HepG2 (cell line): ENCODE data around the gene VRK3. TPM values are rescaled to one million over a fixed set of nuclear protein-coding genes. Genes with fewer than 3 reads are reported as not detected.

Experiments used
- ATAC-seq: fragments of 200-7000 bp; cut with Tn5 transposase; 3 replicates; pipeline ENCODE4 v1.9.1; 2020; ENCODE audit warnings: mild to moderate bottlenecking, moderate library complexity
- BruUV-seq: library from RNA; stranded (reverse); fragments of 400-500 nt; replicated peaks from 2 replicates; lab custom pipeline; 2021; lab: Mats Ljungman, UMichigan
- CTCF ChIA-PET: fragments of 300-600 bp; formaldehyde crosslinking; extraction: SDS; loops from one replicate; lab custom pipeline; 2021; ENCODE audit warnings: low total read pairs, inconsistent platforms, low intra/inter-chr PET ratio; lab: Yijun Ruan, JAX
- POLR2A ChIA-PET: fragments of 350-600 bp; sonication (Branson Sonifier 250); formaldehyde crosslinking; loops from one replicate; lab custom pipeline; 2020; ENCODE audit warnings: antibody characterized with exemption, inconsistent platforms; lab: Yijun Ruan, JAX
- DNase-seq: peaks from one replicate; pipeline ENCODE4 v3.0.0-alpha.2; 2015; ENCODE audit warnings: low spot score
- FAIRE-seq: peaks from 3 replicates; lab custom pipeline; 2011; peaks lifted over from hg19 to GRCh38; lab: Jason Lieb, UNC
- H2AFZ ChIP-seq: one replicate; pipeline ENCODE4 v1.6.1; 2011; ENCODE audit warnings: low read length, inconsistent platforms
- H3K27ac ChIP-seq: fragments of 300-600 bp; 3 replicates; pipeline ENCODE4 v1.8.0; 2011; ENCODE audit warnings: mixed run types, mild to moderate bottlenecking, mixed read lengths, low read length, inconsistent platforms; ENCODE audit not compliant: insufficient read depth; ENCODE audit errors: extremely low read length
- H3K27me3 ChIP-seq, 2 experiments: fragments of 200-600 bp in 1 of 2; 2 replicates in 1 of 2; 3 replicates in 1 of 2; pipeline versions ENCODE4 v1.6.0 to v1.8.0; 2011; ENCODE audit warnings: low read length in 2 of 2, mild to moderate bottlenecking in 2 of 2, moderate library complexity in 2 of 2, inconsistent platforms in 1 of 2; ENCODE audit not compliant: insufficient read depth in 2 of 2, control insufficient read depth in 1 of 2
- H3K36me3 ChIP-seq, 2 experiments: fragments of 200-600 bp in 1 of 2; replicated peaks in 1 of 2; 2 replicates in 1 of 2; 3 replicates in 1 of 2; pipeline versions ENCODE4 v1.5.1 to v1.8.0; 2011; ENCODE audit warnings: low read length in 2 of 2, inconsistent platforms in 1 of 2; ENCODE audit not compliant: insufficient read depth in 2 of 2, control insufficient read depth in 1 of 2
- H3K4me1 ChIP-seq: 2 replicates; pipeline ENCODE4 v1.5.1; 2012; ENCODE audit warnings: low read length, inconsistent platforms; ENCODE audit not compliant: insufficient read depth
- H3K4me2 ChIP-seq: 2 replicates; pipeline ENCODE4 v1.6.0; 2011; ENCODE audit warnings: low read depth, low read length, inconsistent platforms
- H3K4me3 ChIP-seq, 3 experiments: fragments of 200-600 bp in 1 of 3; sonication (generic), shearing (Covaris generic) in 1 of 3; replicated peaks in 1 of 3; 2 replicates each; pipeline ENCODE4 v1.5.1; 2011 to 2016; ENCODE audit warnings: low read length in 3 of 3, inconsistent platforms in 2 of 3, low read depth in 2 of 3, mild to moderate bottlenecking in 2 of 3, control low read depth in 1 of 3, mixed read lengths in 1 of 3; ENCODE audit not compliant: insufficient read depth in 1 of 3
- H3K79me2 ChIP-seq: one replicate; pipeline ENCODE4 v1.6.1; 2011; ENCODE audit warnings: low read length, inconsistent platforms; ENCODE audit not compliant: insufficient read depth
- H3K9ac ChIP-seq: 2 replicates; pipeline ENCODE4 v1.6.0; 2011; ENCODE audit warnings: mild to moderate bottlenecking, low read depth, low read length, inconsistent platforms; ENCODE audit not compliant: insufficient read depth
- H3K9me3 ChIP-seq: 2 replicates; pipeline ENCODE4 v1.5.1; 2012; ENCODE audit warnings: mild to moderate bottlenecking, low read length
- H4K20me1 ChIP-seq: 2 replicates; pipeline ENCODE4 v1.6.0; 2011; ENCODE audit warnings: inconsistent platforms, mild to moderate bottlenecking, low read length, moderate library complexity; ENCODE audit not compliant: insufficient read depth
- KDM5A ChIP-seq: fragments of 200-600 bp; sonication (generic); IDR thresholded peaks from 2 replicates; pipeline ENCODE4 v1.7.0; 2018; ENCODE audit warnings: antibody characterized with exemption, mild to moderate bottlenecking, low read length, borderline replicate concordance
- NR3C1 ChIP-seq: sonication (generic); formaldehyde crosslinking; IDR thresholded peaks from 2 replicates; pipeline ENCODE4 v1.4.0; 2020; ENCODE audit warnings: missing genetic modification reagents
- ZNF264 ChIP-seq: sonication (generic); formaldehyde crosslinking; IDR thresholded peaks from 2 replicates; pipeline ENCODE4 v1.4.0; 2020; ENCODE audit warnings: missing genetic modification reagents
- ZNF34 ChIP-seq: sonication (generic); formaldehyde crosslinking; IDR thresholded peaks from 2 replicates; pipeline ENCODE4 v1.4.0; 2020; ENCODE audit warnings: mild to moderate bottlenecking, missing genetic modification reagents, borderline replicate concordance
- ZNF562 ChIP-seq: sonication (generic); formaldehyde crosslinking; IDR thresholded peaks from 2 replicates; pipeline ENCODE4 v1.8.0; 2022; ENCODE audit warnings: missing genetic modification reagents, borderline replicate concordance
- WGBS: methylation state at CpG from one replicate; pipeline ENCODE4 v1.1.6; 2017; ENCODE audit warnings: low lambda C conversion rate; 5-methylcytosine and 5-hydroxymethylcytosine counted together
- in situ Hi-C: cut with HindIII; loops from 2 replicates; pipeline ENCODE4 v1.10.0; 2017; ENCODE audit warnings: low pct_unique_long_range_greater_than_20kb; ENCODE audit not compliant: extremely low pct_ligation_motif_present
- intact Hi-C: fragments of 100-400 bp; cut with micrococcal nuclease; formaldehyde crosslinking; loops from one replicate; pipeline ENCODE4 v1.10.0; 2022; ENCODE audit not compliant: unreplicated experiment
- polyA plus RNA-seq, 8 experiments: library from polyadenylated mRNA; depleted of rRNA in 3 of 8; stranded (reverse) in 7 of 8; unstranded in 1 of 8; fragments of >200 nt; fragmentation: Illumina TruSeq in 4 of 8; extraction: Trizol in 4 of 8; gene quantifications; 2 replicates each; pipeline versions ENCODE4 v1.2.1 to v1.2.3, GENCODE V29; 2011 to 2016; ENCODE audit warnings: low read depth in 4 of 8, missing spikeins in 1 of 8, mixed read lengths in 1 of 8; ENCODE audit not compliant: insufficient read depth in 1 of 8
- total RNA-seq, 5 experiments: library from RNA; depleted of rRNA; stranded (reverse); fragments of >200 nt; fragmentation: Illumina TruSeq; extraction: Trizol; gene quantifications; 2 replicates each; pipeline ENCODE4 v1.2.3, GENCODE V29; 2016; ENCODE audit warnings: low read depth in 1 of 5
- TF ChIP-seq, protein P1 (sequence below): sonication (generic); formaldehyde crosslinking; IDR thresholded peaks from 2 replicates; pipeline ENCODE4; 2020; ENCODE audit warnings: missing genetic modification reagents, mild to moderate bottlenecking, borderline replicate concordance
- TF ChIP-seq, protein P2 (sequence below): sonication (generic); formaldehyde crosslinking; IDR thresholded peaks from 2 replicates; pipeline ENCODE4 v1.4.0; 2020; ENCODE audit warnings: missing genetic modification reagents
- TF ChIP-seq, protein P3 (sequence below): sonication (generic); formaldehyde crosslinking; IDR thresholded peaks from 2 replicates; pipeline ENCODE4 v1.4.0; 2020; ENCODE audit warnings: missing genetic modification reagents
- TF ChIP-seq, protein P4 (sequence below): sonication (generic); formaldehyde crosslinking; conservative IDR thresholded peaks from 2 replicates; pipeline ENCODE4 v1.4.0; 2020; ENCODE audit warnings: missing genetic modification reagents

Gene VRK3
- total and polyA plus RNA-seq, 2 of the 13 experiments (the other 11 are each of a cell fraction or from before 2014, with no cell fraction given): 23.8 to 28.3 TPM

DNA sequence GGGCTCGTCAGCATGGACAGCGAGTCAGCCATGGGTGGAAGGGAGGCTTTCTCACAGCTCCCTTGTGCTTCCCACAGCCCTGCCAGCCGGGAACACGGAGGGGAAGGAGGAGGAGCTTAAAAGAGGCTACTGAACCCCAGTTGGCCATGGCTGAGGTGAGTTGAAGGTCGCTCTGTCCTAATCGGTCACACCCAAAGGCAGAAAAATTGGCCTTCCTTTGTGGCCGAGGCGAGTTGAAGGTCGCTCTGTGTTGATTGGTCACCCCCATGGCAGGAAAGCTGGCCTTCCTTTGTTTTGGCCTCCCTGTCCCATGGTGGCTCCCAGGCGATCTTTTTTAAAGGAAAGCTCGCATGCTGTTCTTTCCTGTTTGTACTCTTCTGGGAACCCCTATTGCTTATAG is 5.8 kb upstream of the VRK3 start:
- ATAC-seq (no peak), FAIRE-seq (no peak), DNase-seq (no peak)
- intact Hi-C loops: no loop called here
- CTCF ChIA-PET: no interaction called here
- no TSS peak for BruUV-seq
- WGBS: 95% methylated on average over 9 of the region's 11 CpGs
- peaks cover 17% of the 10 kb centered on the region for H3K4me1 ChIP-seq
- no peaks in the 10 kb centered on the region for H3K9me3 ChIP-seq
- no peaks in the 10 kb centered on the region; a peak in 1 of 5 replicates for H3K27me3 ChIP-seq
- H2AFZ ChIP-seq: no peak overlapping the region
- POLR2A ChIA-PET: no interaction called here
- no peak overlapping the region for H3K4me3 ChIP-seq
- no peak overlapping the region for H3K27ac ChIP-seq
- H3K9ac ChIP-seq: no peak overlapping the region
- no peak overlapping the region for H3K4me2 ChIP-seq
- TF ChIP-seq ZNF562 (CRISPR knock-in tag) (no peak), ZNF34 (CRISPR knock-in tag) (no peak)
- in situ Hi-C loops: no loop called here
- H3K79me2 ChIP-seq: peaks cover 36% of the 10 kb centered on the region
- no peaks in the 10 kb centered on the region for H4K20me1 ChIP-seq
- H3K36me3 ChIP-seq: peaks cover 25 to 59% of the 10 kb centered on the region in 2 experiments

- WGBS: over 99% methylated on average over 6 of the region's 6 CpGs
- DNase-seq: no peak
- BruUV-seq: no TSS peak
- H3K4me2 ChIP-seq: no peak overlapping the region
- H3K36me3 ChIP-seq: peaks cover 24 to 52% of the 10 kb centered on the region in 2 experiments
- H3K79me2 ChIP-seq: peaks cover 38% of the 10 kb centered on the region
- POLR2A ChIA-PET: no interaction called here
- H4K20me1 ChIP-seq: no peaks in the 10 kb centered on the region
- intact Hi-C loops: no loop called here
- no peak for ATAC-seq
- peaks cover 17% of the 10 kb centered on the region for H3K4me1 ChIP-seq
- in situ Hi-C loops: no loop called here
- H3K27me3 ChIP-seq: no peaks in the 10 kb centered on the region; a peak in 1 of 5 replicates
- H3K27ac ChIP-seq: no peak overlapping the region
- no peak overlapping the region for H2AFZ ChIP-seq
- H3K9me3 ChIP-seq: no peaks in the 10 kb centered on the region
- no peak for FAIRE-seq
- no peak overlapping the region for H3K9ac ChIP-seq
- H3K4me3 ChIP-seq: no peak overlapping the region
- CTCF ChIA-PET: no interaction called here
- no peak for TF ChIP-seq NR3C1
- TF ChIP-seq, protein P1, sequence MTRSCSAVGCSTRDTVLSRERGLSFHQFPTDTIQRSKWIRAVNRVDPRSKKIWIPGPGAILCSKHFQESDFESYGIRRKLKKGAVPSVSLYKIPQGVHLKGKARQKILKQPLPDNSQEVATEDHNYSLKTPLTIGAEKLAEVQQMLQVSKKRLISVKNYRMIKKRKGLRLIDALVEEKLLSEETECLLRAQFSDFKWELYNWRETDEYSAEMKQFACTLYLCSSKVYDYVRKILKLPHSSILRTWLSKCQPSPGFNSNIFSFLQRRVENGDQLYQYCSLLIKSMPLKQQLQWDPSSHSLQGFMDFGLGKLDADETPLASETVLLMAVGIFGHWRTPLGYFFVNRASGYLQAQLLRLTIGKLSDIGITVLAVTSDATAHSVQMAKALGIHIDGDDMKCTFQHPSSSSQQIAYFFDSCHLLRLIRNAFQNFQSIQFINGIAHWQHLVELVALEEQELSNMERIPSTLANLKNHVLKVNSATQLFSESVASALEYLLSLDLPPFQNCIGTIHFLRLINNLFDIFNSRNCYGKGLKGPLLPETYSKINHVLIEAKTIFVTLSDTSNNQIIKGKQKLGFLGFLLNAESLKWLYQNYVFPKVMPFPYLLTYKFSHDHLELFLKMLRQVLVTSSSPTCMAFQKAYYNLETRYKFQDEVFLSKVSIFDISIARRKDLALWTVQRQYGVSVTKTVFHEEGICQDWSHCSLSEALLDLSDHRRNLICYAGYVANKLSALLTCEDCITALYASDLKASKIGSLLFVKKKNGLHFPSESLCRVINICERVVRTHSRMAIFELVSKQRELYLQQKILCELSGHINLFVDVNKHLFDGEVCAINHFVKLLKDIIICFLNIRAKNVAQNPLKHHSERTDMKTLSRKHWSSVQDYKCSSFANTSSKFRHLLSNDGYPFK (CRISPR knock-in tag): no peak
- TF ChIP-seq, protein P2, sequence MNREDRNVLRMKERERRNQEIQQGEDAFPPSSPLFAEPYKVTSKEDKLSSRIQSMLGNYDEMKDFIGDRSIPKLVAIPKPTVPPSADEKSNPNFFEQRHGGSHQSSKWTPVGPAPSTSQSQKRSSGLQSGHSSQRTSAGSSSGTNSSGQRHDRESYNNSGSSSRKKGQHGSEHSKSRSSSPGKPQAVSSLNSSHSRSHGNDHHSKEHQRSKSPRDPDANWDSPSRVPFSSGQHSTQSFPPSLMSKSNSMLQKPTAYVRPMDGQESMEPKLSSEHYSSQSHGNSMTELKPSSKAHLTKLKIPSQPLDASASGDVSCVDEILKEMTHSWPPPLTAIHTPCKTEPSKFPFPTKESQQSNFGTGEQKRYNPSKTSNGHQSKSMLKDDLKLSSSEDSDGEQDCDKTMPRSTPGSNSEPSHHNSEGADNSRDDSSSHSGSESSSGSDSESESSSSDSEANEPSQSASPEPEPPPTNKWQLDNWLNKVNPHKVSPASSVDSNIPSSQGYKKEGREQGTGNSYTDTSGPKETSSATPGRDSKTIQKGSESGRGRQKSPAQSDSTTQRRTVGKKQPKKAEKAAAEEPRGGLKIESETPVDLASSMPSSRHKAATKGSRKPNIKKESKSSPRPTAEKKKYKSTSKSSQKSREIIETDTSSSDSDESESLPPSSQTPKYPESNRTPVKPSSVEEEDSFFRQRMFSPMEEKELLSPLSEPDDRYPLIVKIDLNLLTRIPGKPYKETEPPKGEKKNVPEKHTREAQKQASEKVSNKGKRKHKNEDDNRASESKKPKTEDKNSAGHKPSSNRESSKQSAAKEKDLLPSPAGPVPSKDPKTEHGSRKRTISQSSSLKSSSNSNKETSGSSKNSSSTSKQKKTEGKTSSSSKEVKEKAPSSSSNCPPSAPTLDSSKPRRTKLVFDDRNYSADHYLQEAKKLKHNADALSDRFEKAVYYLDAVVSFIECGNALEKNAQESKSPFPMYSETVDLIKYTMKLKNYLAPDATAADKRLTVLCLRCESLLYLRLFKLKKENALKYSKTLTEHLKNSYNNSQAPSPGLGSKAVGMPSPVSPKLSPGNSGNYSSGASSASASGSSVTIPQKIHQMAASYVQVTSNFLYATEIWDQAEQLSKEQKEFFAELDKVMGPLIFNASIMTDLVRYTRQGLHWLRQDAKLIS: no peak
- TF ChIP-seq, protein P3, sequence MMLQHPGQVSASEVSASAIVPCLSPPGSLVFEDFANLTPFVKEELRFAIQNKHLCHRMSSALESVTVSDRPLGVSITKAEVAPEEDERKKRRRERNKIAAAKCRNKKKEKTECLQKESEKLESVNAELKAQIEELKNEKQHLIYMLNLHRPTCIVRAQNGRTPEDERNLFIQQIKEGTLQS (CRISPR knock-in tag): no peak
- TF ChIP-seq KDM5A: no peak
- no peak for TF ChIP-seq ZNF264 (CRISPR knock-in tag)
- TF ChIP-seq, protein P4, sequence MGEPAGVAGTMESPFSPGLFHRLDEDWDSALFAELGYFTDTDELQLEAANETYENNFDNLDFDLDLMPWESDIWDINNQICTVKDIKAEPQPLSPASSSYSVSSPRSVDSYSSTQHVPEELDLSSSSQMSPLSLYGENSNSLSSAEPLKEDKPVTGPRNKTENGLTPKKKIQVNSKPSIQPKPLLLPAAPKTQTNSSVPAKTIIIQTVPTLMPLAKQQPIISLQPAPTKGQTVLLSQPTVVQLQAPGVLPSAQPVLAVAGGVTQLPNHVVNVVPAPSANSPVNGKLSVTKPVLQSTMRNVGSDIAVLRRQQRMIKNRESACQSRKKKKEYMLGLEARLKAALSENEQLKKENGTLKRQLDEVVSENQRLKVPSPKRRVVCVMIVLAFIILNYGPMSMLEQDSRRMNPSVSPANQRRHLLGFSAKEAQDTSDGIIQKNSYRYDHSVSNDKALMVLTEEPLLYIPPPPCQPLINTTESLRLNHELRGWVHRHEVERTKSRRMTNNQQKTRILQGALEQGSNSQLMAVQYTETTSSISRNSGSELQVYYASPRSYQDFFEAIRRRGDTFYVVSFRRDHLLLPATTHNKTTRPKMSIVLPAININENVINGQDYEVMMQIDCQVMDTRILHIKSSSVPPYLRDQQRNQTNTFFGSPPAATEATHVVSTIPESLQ (CRISPR knock-in tag): no peak
Measured at GRCh38 chr19:50030225-50030624, 5.1 kb upstream of the VRK3 start.
